Ascending aorta (tissue), 2 donors: Measurements from ENCODE around the gene TMEM50A. TPM values are rescaled to one million over a fixed set of nuclear protein-coding genes. Genes with fewer than 3 reads are reported as not detected.
"Not testable (repeated sequence)": the region's sequence is repeated elsewhere in the genome, so short reads cannot be mapped to it uniquely, and the experiment has no call there.

Source experiments
- DNase-seq, 2 donors: peaks; one replicate each; pipeline ENCODE4 v3.0.0-alpha.2; 2019; ENCODE audit warnings: low spot score in 2 of 2
- H3K27ac ChIP-seq, 2 donors: fragments of 200-600 bp; sonication (generic); one replicate each; pipeline ENCODE4 v1.5.1; 2016 to 2017; ENCODE audit warnings: mild to moderate bottlenecking in 1 of 2
- H3K27me3 ChIP-seq: fragments of 200-600 bp; sonication (generic); one replicate; pipeline ENCODE4 v1.5.1; 2017
- H3K36me3 ChIP-seq, 2 donors: fragments of 200-600 bp; sonication (generic); one replicate each; pipeline ENCODE4 v1.5.1; 2016
- H3K4me1 ChIP-seq, 2 donors: fragments of 200-600 bp; sonication (generic); one replicate each; pipeline ENCODE4 v1.5.1; 2016 to 2017; ENCODE audit warnings: mild to moderate bottlenecking in 1 of 2
- H3K4me3 ChIP-seq, 2 donors: fragments of 200-600 bp; sonication (generic); one replicate each; pipeline ENCODE4 v1.5.1; 2016 to 2017; ENCODE audit warnings: mild to moderate bottlenecking in 1 of 2
- H3K9me3 ChIP-seq, 2 donors: fragments of 200-600 bp; sonication (generic); one replicate each; pipeline ENCODE4 v1.5.1; 2016
- CTCF ChIP-seq, 3 experiments: fragments of 200-600 bp in 2 of 3; fragments of 450-650 bp in 1 of 3; sonication (generic) in 2 of 3; IDR thresholded peaks; one replicate each; pipeline ENCODE4 v1.5.1; 2016 to 2019; ENCODE audit warnings: antibody characterized with exemption in 3 of 3, mild to moderate bottlenecking in 1 of 3, moderate library complexity in 1 of 3
- intact Hi-C: fragments of 100-400 bp; cut with DNase I; formaldehyde crosslinking; loops from one replicate; pipeline ENCODE4 v1.15.1; 2023
- total RNA-seq: library from RNA; depleted of rRNA; stranded (reverse); fragments of >200 nt; gene quantifications from one replicate; pipeline ENCODE4 v1.1.0, GENCODE V29; 2016

TMEM50A gene
- total RNA-seq, 1 donor from 2014 or later, result 143 TPM

- H3K27me3 ChIP-seq, result no peaks in the 10 kb centered on the region
- TF ChIP-seq CTCF (IDR thresholded peaks at IDR 0.05), result no peak
- H3K27ac ChIP-seq, result peak overlapping the region in 1 of 2 donors; percentile 14
- H3K36me3 ChIP-seq, result peaks cover 52 to 75% of the 10 kb centered on the region in 2 donors
- intact Hi-C loops, result no loop called here
- peaks cover 0 to 5% of the 10 kb centered on the region in 2 donors for H3K4me1 ChIP-seq
- no peak for DNase-seq
- H3K4me3 ChIP-seq, result no peak overlapping the region
- no peaks in the 10 kb centered on the region for H3K9me3 ChIP-seq
These were observed 17.8 kb downstream of the TMEM50A start for GRCh38 chr1:25355841-25356395.

- H3K27me3 ChIP-seq, result no peaks in the 10 kb centered on the region
- peak overlapping the region; percentile 4 to 14 for H3K27ac ChIP-seq
- peaks cover 52 to 80% of the 10 kb centered on the region in 2 donors for H3K36me3 ChIP-seq
- no peak for TF ChIP-seq CTCF (IDR thresholded peaks at IDR 0.05)
- H3K4me1 ChIP-seq, result peaks cover 0 to 5% of the 10 kb centered on the region in 2 donors
- DNase-seq, result no peak
- no peaks in the 10 kb centered on the region for H3K9me3 ChIP-seq
- no peak overlapping the region for H3K4me3 ChIP-seq
- intact Hi-C loops, result no loop called here
These were observed 18.3 kb downstream of the TMEM50A start for GRCh38 chr1:25356441-25356840.

- intact Hi-C loops, result no loop called here
- no peak for TF ChIP-seq CTCF (IDR thresholded peaks at IDR 0.05)
- no peak overlapping the region for H3K4me3 ChIP-seq
- H3K27ac ChIP-seq, result peak overlapping the region; percentile 4 to 14
- H3K4me1 ChIP-seq, result peaks cover 0 to 5% of the 10 kb centered on the region in 2 donors
- no peaks in the 10 kb centered on the region for H3K27me3 ChIP-seq
- peaks cover 52 to 85% of the 10 kb centered on the region in 2 donors for H3K36me3 ChIP-seq
- DNase-seq, result no peak
- no peaks in the 10 kb centered on the region for H3K9me3 ChIP-seq
These were observed 18.7 kb downstream of the TMEM50A start for GRCh38 chr1:25356848-25357247.

GRCh38 chr1:25360596-25361581 lies 22.8 kb downstream of the TMEM50A start:
- Histone ChIP-seq H3K4me3 (no peak overlapping the region), H3K4me1 (peaks cover 0 to 5% of the 10 kb centered on the region in 2 donors), H3K36me3 (peaks cover 16 to 50% of the 10 kb centered on the region in 2 donors), H3K27me3 (no peaks in the 10 kb centered on the region), H3K9me3 (no peaks in the 10 kb centered on the region), H3K27ac (no peak overlapping the region)
- DNase-seq, result no peak
- TF ChIP-seq CTCF (IDR thresholded peaks at IDR 0.05), result no peak
- intact Hi-C loops, result no loop called here

- TF ChIP-seq CTCF (IDR thresholded peaks at IDR 0.05), result no peak
- H3K36me3 ChIP-seq, result peaks cover 16 to 42% of the 10 kb centered on the region in 2 donors
These were observed 23.8 kb downstream of the TMEM50A start for GRCh38 chr1:25361901-25362300.

GRCh38 chr1:25362634-25363559 lies 24.8 kb downstream of the TMEM50A start:
- H3K9me3 ChIP-seq, DNase-seq, H3K4me1 ChIP-seq, H3K4me3 ChIP-seq, H3K27me3 ChIP-seq, intact Hi-C loops, H3K27ac ChIP-seq: not testable (repeated sequence)
- peaks cover 12 to 39% of the 10 kb centered on the region in 2 donors for H3K36me3 ChIP-seq

More at GRCh38 chr1:25361901-25362300, 23.8 kb downstream of the TMEM50A start:
- H3K9me3 ChIP-seq, result no peaks in the 10 kb centered on the region
- intact Hi-C loops, result no loop called here
- DNase-seq, result no peak
- no peak overlapping the region for H3K27ac ChIP-seq
- H3K27me3 ChIP-seq, result no peaks in the 10 kb centered on the region
- peaks cover 0 to 1% of the 10 kb centered on the region in 2 donors for H3K4me1 ChIP-seq
- H3K4me3 ChIP-seq, result no peak overlapping the region
